SK-N-SH (cell line): Measurements from ENCODE around the gene SH2D5. TPM values are rescaled to one million over a fixed set of nuclear protein-coding genes. Genes with fewer than 3 reads are reported as not detected.

Experiments
- CTCF ChIA-PET: fragments of 300-600, 350-600 bp; formaldehyde crosslinking; extraction: SDS; loops from one replicate; lab custom pipeline; 2021; lab: Yijun Ruan, JAX
- POLR2A ChIA-PET: fragments of 350-600 bp; sonication (Branson Sonifier 250); formaldehyde crosslinking; extraction: SDS; loops from one replicate; lab custom pipeline; 2020; ENCODE audit warnings: antibody characterized with exemption, inconsistent platforms; lab: Yijun Ruan, JAX
- DNase-seq: peaks from one replicate; pipeline ENCODE4 v3.0.0; 2012
- H2AFZ ChIP-seq: fragments of 200-600 bp; sonication (generic); 2 replicates; pipeline ENCODE4 v1.8.1; 2016; ENCODE audit warnings: antibody characterized with exemption, mild to moderate bottlenecking, low read depth
- H3F3A ChIP-seq: fragments of 200-600 bp; sonication (generic); replicated peaks from 2 replicates; pipeline ENCODE3; 2016; ENCODE audit warnings: antibody characterized with exemption, mild to moderate bottlenecking; ENCODE audit not compliant: insufficient read depth
- H3K27ac ChIP-seq, 2 experiments: fragments of 200-500 bp in 1 of 2; fragments of 200-600 bp in 1 of 2; sonication (Bioruptor generic) in 1 of 2; sonication (generic), shearing (Covaris generic) in 1 of 2; 2 replicates each; pipeline versions ENCODE4 v1.5.1 to v1.6.1; 2014 to 2016; ENCODE audit warnings: low read depth in 2 of 2, inconsistent platforms in 1 of 2, low read length in 1 of 2, mild to moderate bottlenecking in 1 of 2, mixed read lengths in 1 of 2
- H3K27me3 ChIP-seq: fragments of 200-600 bp; sonication (generic), shearing (Covaris generic); 2 replicates; pipeline ENCODE4 v1.6.1; 2016; ENCODE audit warnings: mixed run types; ENCODE audit not compliant: insufficient read depth
- H3K36me3 ChIP-seq, 2 experiments: fragments of 200-500 bp in 1 of 2; fragments of 200-600 bp in 1 of 2; sonication (Bioruptor generic) in 1 of 2; sonication (generic) in 1 of 2; replicated peaks in 1 of 2; 2 replicates each; pipeline versions ENCODE3 to v1.5.1; 2014 to 2016; ENCODE audit warnings: low read length in 1 of 2, mild to moderate bottlenecking in 1 of 2; ENCODE audit not compliant: insufficient read depth in 2 of 2, control insufficient read depth in 1 of 2
- H3K4me1 ChIP-seq, 2 experiments: fragments of 200-500 bp in 1 of 2; fragments of 200-600 bp in 1 of 2; sonication (Bioruptor generic) in 1 of 2; sonication (generic), shearing (Covaris generic) in 1 of 2; 2 replicates each; pipeline versions ENCODE4 v1.5.1 to v1.6.1; 2014 to 2016; ENCODE audit warnings: low read depth in 1 of 2, low read length in 1 of 2, mixed run types in 1 of 2; ENCODE audit not compliant: insufficient read depth in 2 of 2, control insufficient read depth in 1 of 2
- H3K4me2 ChIP-seq: fragments of 200-600 bp; sonication (generic), shearing (Covaris generic); 2 replicates; pipeline ENCODE4 v1.6.1; 2017; ENCODE audit warnings: mixed run types
- H3K4me3 ChIP-seq, 2 experiments: fragments of 200-500 bp in 1 of 2; fragments of 200-600 bp in 1 of 2; sonication (Bioruptor generic) in 1 of 2; sonication (generic), shearing (Covaris generic) in 1 of 2; 2 replicates each; pipeline versions ENCODE4 v1.5.1 to v1.8.1; 2014 to 2016; ENCODE audit warnings: low read depth in 2 of 2, inconsistent platforms in 1 of 2, low read length in 1 of 2, mild to moderate bottlenecking in 1 of 2, mixed read lengths in 1 of 2, moderate library complexity in 1 of 2
- H3K79me2 ChIP-seq: fragments of 200-600 bp; sonication (generic); 2 replicates; pipeline ENCODE4 v1.8.1; 2017; ENCODE audit warnings: mild to moderate bottlenecking; ENCODE audit not compliant: insufficient read depth
- H3K9ac ChIP-seq: fragments of 200-600 bp; sonication (generic); 2 replicates; pipeline ENCODE4 v1.6.1; 2017; ENCODE audit warnings: mixed run types
- H3K9me2 ChIP-seq: fragments of 200-600 bp; sonication (generic); 2 replicates; pipeline ENCODE4 v1.6.1; 2017; ENCODE audit warnings: mixed run types
- H3K9me3 ChIP-seq: fragments of 200-600 bp; sonication (generic); 2 replicates; pipeline ENCODE4 v1.6.1; 2017; ENCODE audit warnings: mixed run types, mild to moderate bottlenecking, moderate library complexity
- H4K20me1 ChIP-seq: fragments of 200-600 bp; sonication (generic); 2 replicates; pipeline ENCODE4 v1.6.1; 2017; ENCODE audit warnings: mild to moderate bottlenecking, mixed run types; ENCODE audit not compliant: insufficient read depth
- FOSL2 ChIP-seq: IDR thresholded peaks from 2 replicates; pipeline ENCODE4 v1.4.0; 2012; ENCODE audit warnings: low read depth, mild to moderate bottlenecking, moderate library complexity, borderline replicate concordance
- FOXJ3 ChIP-seq: sonication (generic); formaldehyde crosslinking; IDR thresholded peaks from 2 replicates; pipeline ENCODE4 v1.5.1; 2020; ENCODE audit warnings: mild to moderate bottlenecking, missing genetic modification reagents
- GATA2 ChIP-seq: sonication (generic); formaldehyde crosslinking; IDR thresholded peaks from 2 replicates; pipeline ENCODE4 v1.5.0; 2020; ENCODE audit warnings: mild to moderate bottlenecking, missing genetic modification reagents
- JUND ChIP-seq: IDR thresholded peaks from 2 replicates; pipeline ENCODE4 v1.4.0; 2012
- POLR2AphosphoS5 ChIP-seq: IDR thresholded peaks from 2 replicates; pipeline ENCODE4 v1.6.1; 2012; ENCODE audit warnings: low read depth, low read length
- RXRA ChIP-seq: IDR thresholded peaks from 2 replicates; pipeline ENCODE4 v1.4.0; 2012; ENCODE audit warnings: low read depth, mild to moderate bottlenecking, borderline replicate concordance
- SMC3 ChIP-seq: IDR thresholded peaks from 2 replicates; pipeline ENCODE4 v1.6.1; 2012; ENCODE audit warnings: low read depth, low read length, improper control_type of control experiment
- YY1 ChIP-seq: IDR thresholded peaks from 2 replicates; pipeline ENCODE4 v1.4.0; 2012; ENCODE audit warnings: low read depth, mild to moderate bottlenecking
- WGBS: methylation state at CpG from one replicate; pipeline ENCODE4 v1.1.6; 2017; ENCODE audit warnings: low lambda C conversion rate; 5-methylcytosine and 5-hydroxymethylcytosine counted together
- polyA plus RNA-seq, 3 experiments: library from polyadenylated mRNA; depleted of rRNA; stranded (reverse); fragments of >200 nt; gene quantifications; 2 replicates each; pipeline ENCODE4 v1.2.3, GENCODE V29; 2012
- TF ChIP-seq, protein P1 (sequence below): fragments of 150-350 bp; IDR thresholded peaks from 2 replicates; pipeline ENCODE4 v1.6.1; 2016; ENCODE audit warnings: mild to moderate bottlenecking, low read depth, low read length
- TF ChIP-seq, protein P2 (sequence below): IDR thresholded peaks from 2 replicates; pipeline ENCODE4 v1.4.0; 2012; ENCODE audit warnings: low read depth, borderline replicate concordance
- TF ChIP-seq, protein P3 (sequence below): IDR thresholded peaks from 2 replicates; pipeline ENCODE4 v1.4.0; 2012; ENCODE audit warnings: low read depth
- TF ChIP-seq, protein P4 (sequence below): IDR thresholded peaks from 2 replicates; pipeline ENCODE4 v1.4.0; 2012; ENCODE audit warnings: low read depth, borderline replicate concordance

SH2D5 gene
- polyA plus RNA-seq, 1 of the 3 experiments (the other 2 are of a cell fraction), result 6.1 TPM

DNA sequence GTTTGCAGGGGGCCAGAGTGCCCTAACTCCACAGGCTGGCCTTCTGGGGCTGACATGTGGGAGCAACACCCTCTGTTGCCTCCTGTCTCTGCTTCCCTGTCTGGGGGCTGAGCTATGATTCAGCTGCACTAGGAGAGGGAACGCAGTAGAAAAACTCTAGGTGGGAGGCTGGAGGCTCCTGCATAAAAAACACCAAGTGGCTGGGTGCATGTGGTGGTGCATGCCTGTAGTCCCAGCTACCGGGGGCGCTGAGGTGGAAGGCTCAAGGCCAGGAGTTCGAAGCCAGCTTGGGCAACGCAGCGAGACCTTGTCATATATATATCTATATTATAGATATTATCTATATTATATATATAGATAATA is 20.3 kb downstream of the SH2D5 start:
- ChIA-PET POLR2A (no interaction called here), CTCF (interaction anchor here (0.7 to 1.4 kb wide), 3 partner anchors 15 to 483 kb away, joined by 3 to 4 read pairs (median 3); no protein-coding TSS in a partner anchor)
- H3K9ac ChIP-seq, result no peak overlapping the region
- H3K79me2 ChIP-seq, result no peaks in the 10 kb centered on the region
- peaks cover 3% of the 10 kb centered on the region for H3F3A ChIP-seq
- H3K27me3 ChIP-seq, result no peaks in the 10 kb centered on the region
- no peak for DNase-seq
- no peak overlapping the region for H2AFZ ChIP-seq
- peaks cover 0 to 8% of the 10 kb centered on the region in 2 experiments; a peak in 1 of 4 replicates for H3K4me1 ChIP-seq
- WGBS, result 86% methylated on average over 6 of the region's 6 CpGs
- H4K20me1 ChIP-seq, result no peaks in the 10 kb centered on the region
- no peaks in the 10 kb centered on the region for H3K36me3 ChIP-seq
- H3K27ac ChIP-seq, result no peak overlapping the region
- TF ChIP-seq, protein P1, sequence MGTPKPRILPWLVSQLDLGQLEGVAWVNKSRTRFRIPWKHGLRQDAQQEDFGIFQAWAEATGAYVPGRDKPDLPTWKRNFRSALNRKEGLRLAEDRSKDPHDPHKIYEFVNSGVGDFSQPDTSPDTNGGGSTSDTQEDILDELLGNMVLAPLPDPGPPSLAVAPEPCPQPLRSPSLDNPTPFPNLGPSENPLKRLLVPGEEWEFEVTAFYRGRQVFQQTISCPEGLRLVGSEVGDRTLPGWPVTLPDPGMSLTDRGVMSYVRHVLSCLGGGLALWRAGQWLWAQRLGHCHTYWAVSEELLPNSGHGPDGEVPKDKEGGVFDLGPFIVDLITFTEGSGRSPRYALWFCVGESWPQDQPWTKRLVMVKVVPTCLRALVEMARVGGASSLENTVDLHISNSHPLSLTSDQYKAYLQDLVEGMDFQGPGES, result no peak
- TF ChIP-seq, protein P2, sequence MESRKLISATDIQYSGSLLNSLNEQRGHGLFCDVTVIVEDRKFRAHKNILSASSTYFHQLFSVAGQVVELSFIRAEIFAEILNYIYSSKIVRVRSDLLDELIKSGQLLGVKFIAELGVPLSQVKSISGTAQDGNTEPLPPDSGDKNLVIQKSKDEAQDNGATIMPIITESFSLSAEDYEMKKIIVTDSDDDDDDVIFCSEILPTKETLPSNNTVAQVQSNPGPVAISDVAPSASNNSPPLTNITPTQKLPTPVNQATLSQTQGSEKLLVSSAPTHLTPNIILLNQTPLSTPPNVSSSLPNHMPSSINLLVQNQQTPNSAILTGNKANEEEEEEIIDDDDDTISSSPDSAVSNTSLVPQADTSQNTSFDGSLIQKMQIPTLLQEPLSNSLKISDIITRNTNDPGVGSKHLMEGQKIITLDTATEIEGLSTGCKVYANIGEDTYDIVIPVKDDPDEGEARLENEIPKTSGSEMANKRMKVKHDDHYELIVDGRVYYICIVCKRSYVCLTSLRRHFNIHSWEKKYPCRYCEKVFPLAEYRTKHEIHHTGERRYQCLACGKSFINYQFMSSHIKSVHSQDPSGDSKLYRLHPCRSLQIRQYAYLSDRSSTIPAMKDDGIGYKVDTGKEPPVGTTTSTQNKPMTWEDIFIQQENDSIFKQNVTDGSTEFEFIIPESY, result no peak
- TF ChIP-seq YY1, result no peak
- no peak for TF ChIP-seq POLR2AphosphoS5
- no peak for TF ChIP-seq SMC3
- no peak for TF ChIP-seq RXRA
- TF ChIP-seq, protein P3, sequence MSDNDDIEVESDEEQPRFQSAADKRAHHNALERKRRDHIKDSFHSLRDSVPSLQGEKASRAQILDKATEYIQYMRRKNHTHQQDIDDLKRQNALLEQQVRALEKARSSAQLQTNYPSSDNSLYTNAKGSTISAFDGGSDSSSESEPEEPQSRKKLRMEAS, result no peak
- TF ChIP-seq FOSL2, result no peak
- TF ChIP-seq FOXJ3, result no peak
- TF ChIP-seq, all 33 proteins: peak for 0
- no peak overlapping the region for H3K4me3 ChIP-seq
- H3K4me2 ChIP-seq, result no peak overlapping the region
- H3K9me3 ChIP-seq, result no peaks in the 10 kb centered on the region
- H3K9me2 ChIP-seq, result no peaks in the 10 kb centered on the region

DNA sequence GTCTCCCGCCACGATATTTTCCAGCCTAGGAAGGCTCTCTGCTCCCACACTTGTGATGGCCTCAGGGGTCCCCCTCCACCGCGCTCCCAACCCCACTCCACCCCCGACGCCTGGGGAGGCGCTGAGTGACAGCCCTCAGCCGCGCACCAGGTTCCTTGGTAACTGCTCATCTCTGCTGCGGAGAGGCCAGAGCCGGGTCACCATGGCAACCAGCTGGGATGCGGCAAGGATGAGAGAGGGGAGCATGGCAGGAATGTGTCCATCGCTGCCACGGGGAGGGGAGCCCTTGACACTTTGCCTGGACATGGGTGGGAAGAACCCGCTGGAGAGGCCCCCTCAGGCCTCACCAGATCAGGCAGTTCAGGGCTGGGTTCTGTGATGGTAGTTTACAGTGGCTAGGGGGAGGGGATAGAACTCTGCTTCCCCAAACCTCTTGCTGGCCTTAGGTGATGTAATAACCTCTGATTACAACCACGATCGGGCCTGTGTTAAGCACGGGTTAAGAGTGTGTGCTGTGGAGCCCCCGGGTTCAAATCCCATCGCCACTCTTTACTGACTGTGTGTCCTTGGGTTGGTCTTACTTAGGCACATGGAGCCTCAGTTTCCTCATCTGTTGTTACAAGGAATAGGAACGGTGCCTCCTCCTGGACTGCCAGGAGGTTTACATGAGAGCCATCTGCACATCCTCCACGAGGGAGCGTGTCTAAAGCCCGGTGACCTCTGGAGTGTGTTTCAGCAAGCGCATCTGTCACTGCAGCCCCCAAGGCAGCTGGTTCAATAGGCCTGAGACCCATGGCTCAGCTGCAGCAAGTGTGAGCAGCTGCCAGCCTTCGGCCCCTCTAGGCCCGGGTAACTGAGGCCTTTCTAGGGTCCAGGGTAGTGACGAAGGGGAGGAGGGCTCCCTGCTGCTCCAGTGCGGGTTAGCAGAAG is 21.0 kb downstream of the SH2D5 start:
- CTCF ChIA-PET, result interaction anchor here (0.7 to 1.4 kb wide), 6 partner anchors 12 to 501 kb away, joined by 3 to 4 read pairs (median 3); no protein-coding TSS in a partner anchor
- no peak for TF ChIP-seq JUND
- no peak for TF ChIP-seq GATA2
- no peak for TF ChIP-seq FOXJ3
- TF ChIP-seq, protein P4, sequence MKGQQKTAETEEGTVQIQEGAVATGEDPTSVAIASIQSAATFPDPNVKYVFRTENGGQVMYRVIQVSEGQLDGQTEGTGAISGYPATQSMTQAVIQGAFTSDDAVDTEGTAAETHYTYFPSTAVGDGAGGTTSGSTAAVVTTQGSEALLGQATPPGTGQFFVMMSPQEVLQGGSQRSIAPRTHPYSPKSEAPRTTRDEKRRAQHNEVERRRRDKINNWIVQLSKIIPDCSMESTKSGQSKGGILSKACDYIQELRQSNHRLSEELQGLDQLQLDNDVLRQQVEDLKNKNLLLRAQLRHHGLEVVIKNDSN, result no peak
- TF ChIP-seq, protein P3, result no peak
- Histone ChIP-seq H3K36me3 (no peaks in the 10 kb centered on the region), H3K4me3 (no peak overlapping the region), H3K27me3 (no peaks in the 10 kb centered on the region), H2AFZ (no peak overlapping the region), H3K9me2 (no peaks in the 10 kb centered on the region), H3K27ac (no peak overlapping the region), H4K20me1 (no peaks in the 10 kb centered on the region), H3K79me2 (no peaks in the 10 kb centered on the region), H3F3A (peaks cover 4% of the 10 kb centered on the region), H3K9me3 (no peaks in the 10 kb centered on the region), H3K4me2 (no peak overlapping the region), H3K9ac (no peak overlapping the region), H3K4me1 (peaks cover 0 to 7% of the 10 kb centered on the region in 2 experiments; a peak in 1 of 4 replicates)
- 70% methylated on average over 20 of the region's 29 CpGs for WGBS
- POLR2A ChIA-PET, result no interaction called here
- peak; percentile 84 for DNase-seq
